Mononuclear cell (primary cell): ENCODE data around the gene ST14. TPM values are rescaled to one million over a fixed set of nuclear protein-coding genes. Genes with fewer than 3 reads are reported as not detected.
"Not testable (repeated sequence)": the region's sequence is repeated elsewhere in the genome, so short reads cannot be mapped to it uniquely, and the experiment has no call there.

Experiments
- H3K27me3 ChIP-seq: 2 replicates; pipeline ENCODE4 v1.6.0; 2011; ENCODE audit warnings: low read length, control low read depth; ENCODE audit not compliant: insufficient read depth
- H3K4me1 ChIP-seq: 2 replicates; pipeline ENCODE4 v1.5.1; 2011; ENCODE audit warnings: mild to moderate bottlenecking, low read length, control low read depth; ENCODE audit not compliant: insufficient read depth
- H3K4me3 ChIP-seq: 2 replicates; pipeline ENCODE4 v1.5.1; 2011; ENCODE audit warnings: mild to moderate bottlenecking, low read length, moderate library complexity
- H3K9me3 ChIP-seq: 2 replicates; pipeline ENCODE4 v1.5.1; 2011; ENCODE audit warnings: low read depth, mild to moderate bottlenecking, control low read depth, low read length
- total RNA-seq: library from RNA; depleted of rRNA; stranded (reverse); fragments of >200 nt; gene quantifications from one replicate; pipeline ENCODE4 v1.2.3, GENCODE V29; 2012

ST14 gene
- total RNA-seq, 1 donor = 11.4 TPM

DNA sequence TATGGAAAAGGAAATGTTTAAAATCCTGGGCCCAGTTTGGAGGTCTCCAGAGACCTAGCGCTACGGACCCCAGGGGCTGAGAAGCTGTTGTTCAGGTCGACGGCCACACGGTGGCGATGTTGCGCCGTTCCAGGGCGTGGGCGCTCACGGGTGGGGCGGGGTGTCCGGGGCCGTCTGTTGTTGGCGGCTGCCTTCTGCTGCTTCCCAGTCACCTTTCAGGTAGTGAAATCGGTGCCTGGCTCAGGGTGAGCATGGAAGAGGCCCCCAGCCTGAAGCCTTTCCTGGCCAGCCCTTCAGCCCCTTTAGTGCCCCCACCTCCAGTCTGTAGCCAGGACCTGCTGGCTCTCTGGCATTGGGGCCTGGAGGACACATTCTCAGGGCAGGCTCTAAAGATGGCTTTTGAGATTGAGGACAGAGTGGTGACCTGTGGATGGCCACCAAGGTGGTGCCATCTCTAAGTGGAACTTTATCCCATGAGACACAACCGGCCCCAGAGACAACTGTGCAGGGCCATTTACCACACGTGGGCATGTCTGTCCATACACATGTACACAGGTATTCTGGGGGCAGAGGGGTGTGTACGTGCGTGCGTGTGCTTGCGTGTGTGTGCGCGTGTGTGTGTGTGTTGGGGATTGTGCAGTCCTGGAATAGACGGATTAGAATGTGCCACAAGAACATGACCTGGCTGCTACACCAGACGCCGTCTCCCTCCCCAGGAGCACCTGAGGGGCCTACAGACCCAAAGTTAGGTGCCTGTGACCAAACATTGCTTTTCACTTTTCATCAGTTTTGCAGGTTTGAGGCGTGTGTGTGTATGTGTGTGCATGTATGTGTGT is 53.8 kb downstream of the ST14 start:
- Histone ChIP-seq H3K27me3 (no peaks in the 10 kb centered on the region), H3K4me3 (no peak overlapping the region)

DNA sequence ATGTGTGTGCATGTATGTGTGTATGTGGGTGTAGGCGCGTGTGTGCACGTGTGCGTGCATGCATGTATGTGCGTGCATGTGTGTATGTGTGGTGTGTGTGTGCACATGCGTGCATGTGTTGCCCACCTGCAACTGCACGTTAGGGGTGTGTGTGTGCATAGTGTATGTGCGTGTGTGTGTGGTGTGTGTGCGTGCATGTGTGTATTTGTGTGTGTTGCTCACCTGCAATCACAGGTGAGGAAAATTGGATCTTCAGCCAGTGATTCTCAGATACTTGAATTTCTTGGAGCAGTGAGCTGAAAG is 54.3 kb downstream of the ST14 start:
- Histone ChIP-seq H3K27me3 (no peaks in the 10 kb centered on the region), H3K4me1 (peaks cover 3% of the 10 kb centered on the region), H3K4me3 (no peak overlapping the region), H3K9me3 (no peaks in the 10 kb centered on the region)

More for the DNA sequence above, 53.8 kb downstream of the ST14 start:
- peaks cover 3% of the 10 kb centered on the region for H3K4me1 ChIP-seq
- H3K9me3 ChIP-seq = no peaks in the 10 kb centered on the region

DNA sequence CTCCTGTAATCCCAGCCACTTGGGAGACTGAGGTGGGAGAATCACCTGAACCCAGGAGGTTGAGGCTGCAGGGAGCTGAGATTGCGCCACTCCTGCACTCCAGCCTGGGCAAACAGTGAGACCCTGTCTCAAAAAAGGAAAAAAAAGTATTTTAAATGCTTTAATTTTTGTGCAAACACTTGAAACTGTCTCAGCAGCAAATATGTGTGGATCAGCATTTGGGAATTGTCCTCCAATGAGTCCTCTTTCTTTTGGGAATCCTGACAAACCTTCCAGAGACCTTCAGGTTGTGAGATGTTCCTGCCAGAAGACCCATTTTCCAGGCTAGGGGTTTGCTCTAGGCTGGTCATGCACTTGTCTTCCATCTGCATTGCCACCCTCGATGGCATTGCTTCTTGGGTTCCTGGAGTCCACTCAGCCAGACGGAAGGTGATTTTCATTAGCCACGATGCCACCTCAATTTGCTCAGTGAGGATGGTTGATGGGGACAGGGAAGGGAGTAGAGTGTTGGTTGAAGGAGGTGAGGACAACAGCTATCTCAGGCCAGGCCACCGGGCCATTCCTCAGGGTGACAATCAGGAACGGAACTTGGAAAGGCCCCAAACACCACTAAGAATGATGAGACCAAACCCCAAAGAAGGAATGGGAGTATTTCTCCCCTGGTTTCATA is 55.4 kb downstream of the ST14 start:
- no peaks in the 10 kb centered on the region for H3K9me3 ChIP-seq
- H3K4me3 ChIP-seq = no peak overlapping the region
- no peaks in the 10 kb centered on the region for H3K27me3 ChIP-seq
- peaks cover 3% of the 10 kb centered on the region for H3K4me1 ChIP-seq

DNA sequence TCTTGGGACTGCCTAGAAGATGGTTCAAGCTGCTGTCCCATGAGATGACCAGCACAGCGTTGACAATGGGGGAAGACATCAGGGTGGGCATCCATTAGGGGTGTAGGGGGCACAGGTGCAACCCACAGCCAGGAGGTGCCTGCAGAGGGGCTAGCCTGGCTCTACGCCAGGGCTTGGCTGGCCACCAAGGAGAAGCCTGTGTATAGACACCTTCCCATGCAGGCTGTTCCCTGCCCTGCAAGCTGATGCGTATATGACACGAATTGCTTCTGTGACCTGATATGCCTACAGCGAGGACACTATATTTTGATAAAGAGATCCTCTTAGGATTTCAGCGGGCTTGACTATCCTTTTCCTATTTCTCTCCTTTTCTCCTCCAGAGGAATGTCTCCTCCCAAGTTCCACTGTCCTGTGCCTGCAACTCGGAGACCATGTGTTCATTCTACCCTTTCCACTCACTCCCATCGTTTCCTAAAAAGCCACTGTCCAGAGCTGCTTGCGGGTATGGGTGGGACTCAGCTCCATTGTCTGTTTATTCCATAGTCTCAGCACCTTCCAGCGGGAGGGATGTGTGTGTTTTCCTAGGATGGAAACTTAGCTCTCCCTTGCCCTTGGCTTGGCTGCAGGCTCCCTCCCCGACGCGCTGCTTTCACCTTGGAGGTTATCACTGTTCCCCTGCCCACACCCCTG is 56.1 kb downstream of the ST14 start:
- H3K4me1 ChIP-seq = peaks cover 3% of the 10 kb centered on the region
- no peak overlapping the region for H3K4me3 ChIP-seq
- H3K27me3 ChIP-seq = no peaks in the 10 kb centered on the region
- no peaks in the 10 kb centered on the region for H3K9me3 ChIP-seq

DNA sequence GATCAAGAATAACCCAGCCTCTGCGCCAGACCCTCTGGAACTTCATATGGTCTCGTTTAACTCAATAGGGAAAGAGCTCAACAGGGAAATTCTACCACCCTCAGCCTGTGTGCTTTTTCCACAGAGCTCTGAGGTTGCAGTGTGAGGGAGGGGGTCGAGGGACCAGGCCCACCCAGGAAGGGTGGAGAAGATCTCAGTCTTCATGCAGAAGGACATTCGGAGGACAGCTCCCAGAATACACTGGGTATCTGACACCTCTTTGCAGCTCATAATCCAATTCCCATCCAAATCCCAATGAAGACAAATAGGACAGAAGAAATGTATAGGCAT is 56.6 kb downstream of the ST14 start:
- no peaks in the 10 kb centered on the region for H3K9me3 ChIP-seq
- H3K27me3 ChIP-seq = no peaks in the 10 kb centered on the region
- H3K4me3 ChIP-seq = no peak overlapping the region
- peaks cover 3% of the 10 kb centered on the region for H3K4me1 ChIP-seq

DNA sequence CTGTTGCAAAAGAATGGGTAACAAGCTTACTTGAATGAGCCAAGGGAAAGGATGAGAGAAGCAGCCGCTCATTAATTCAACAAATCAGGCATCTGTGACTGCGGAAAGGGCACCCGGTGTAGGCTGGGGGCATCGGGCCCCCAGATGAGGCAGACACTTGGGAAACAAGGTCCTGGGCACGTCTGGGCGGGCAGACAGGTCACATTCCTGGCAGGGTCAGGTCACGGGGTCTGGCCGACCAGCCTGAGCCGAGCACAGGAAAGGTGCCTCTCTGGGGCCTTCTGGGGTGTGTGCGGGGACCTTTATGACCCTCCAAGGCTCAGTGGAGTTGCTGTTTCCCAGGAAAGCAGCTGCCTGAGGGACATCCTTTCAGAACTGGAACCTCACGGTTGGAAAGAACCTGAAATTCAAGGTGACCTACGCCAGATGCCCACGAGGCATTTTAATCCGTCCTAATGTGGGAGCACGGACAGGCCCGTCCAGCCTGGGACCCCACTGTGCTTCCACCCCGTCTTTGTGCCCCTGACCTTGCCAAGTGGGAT is 57.1 kb downstream of the ST14 start:
- no peaks in the 10 kb centered on the region for H3K9me3 ChIP-seq
- no peak overlapping the region for H3K4me3 ChIP-seq
- H3K27me3 ChIP-seq = no peaks in the 10 kb centered on the region

DNA sequence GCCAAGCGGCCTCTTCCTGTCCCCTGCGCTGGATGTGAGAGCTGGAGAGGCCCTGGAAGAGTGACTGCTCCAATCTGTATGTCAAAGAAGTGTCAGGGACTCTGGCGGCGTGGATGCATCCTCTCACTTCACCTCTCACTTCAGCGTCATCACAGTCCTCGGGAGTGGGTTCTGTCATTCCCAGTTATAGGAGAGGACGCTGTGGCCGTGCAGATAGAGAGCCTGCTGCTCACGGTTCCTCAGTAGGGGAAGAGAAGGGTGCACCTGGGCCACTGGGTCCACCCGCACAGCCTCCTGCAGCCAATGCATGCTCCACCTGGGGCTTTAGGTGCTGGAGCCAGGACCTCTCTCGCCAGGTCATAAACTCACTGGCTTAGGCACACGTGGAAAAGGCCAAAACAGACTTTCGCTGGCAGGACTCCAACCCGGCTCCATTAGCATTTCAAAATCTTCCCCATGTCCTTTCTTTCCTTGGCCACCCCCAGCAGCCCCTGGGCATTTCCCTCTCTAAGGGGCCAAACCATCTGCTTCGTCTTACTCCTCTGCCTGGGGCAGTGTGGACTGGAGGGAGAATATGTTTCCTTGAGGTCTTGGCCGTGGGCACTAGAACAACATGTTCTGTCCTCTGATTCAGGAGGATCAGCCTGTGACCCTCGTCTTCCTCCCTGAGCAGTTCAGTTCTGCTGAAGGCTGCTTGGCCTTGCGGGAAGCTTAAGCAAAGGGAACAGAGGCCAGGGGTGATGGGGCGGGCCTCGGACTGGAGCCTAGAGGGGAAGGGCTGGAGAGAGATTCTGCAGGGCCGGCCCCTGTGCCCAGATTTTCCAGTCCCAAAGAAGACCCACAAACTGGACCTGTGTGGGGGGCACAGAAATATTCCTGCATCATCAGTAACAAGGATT is 57.8 kb downstream of the ST14 start:
- H3K4me1 ChIP-seq = peaks cover 3% of the 10 kb centered on the region
- no peaks in the 10 kb centered on the region for H3K9me3 ChIP-seq
- no peaks in the 10 kb centered on the region for H3K27me3 ChIP-seq
- H3K4me3 ChIP-seq = no peak overlapping the region

More for the DNA sequence above, 57.1 kb downstream of the ST14 start:
- peaks cover 3% of the 10 kb centered on the region for H3K4me1 ChIP-seq

DNA sequence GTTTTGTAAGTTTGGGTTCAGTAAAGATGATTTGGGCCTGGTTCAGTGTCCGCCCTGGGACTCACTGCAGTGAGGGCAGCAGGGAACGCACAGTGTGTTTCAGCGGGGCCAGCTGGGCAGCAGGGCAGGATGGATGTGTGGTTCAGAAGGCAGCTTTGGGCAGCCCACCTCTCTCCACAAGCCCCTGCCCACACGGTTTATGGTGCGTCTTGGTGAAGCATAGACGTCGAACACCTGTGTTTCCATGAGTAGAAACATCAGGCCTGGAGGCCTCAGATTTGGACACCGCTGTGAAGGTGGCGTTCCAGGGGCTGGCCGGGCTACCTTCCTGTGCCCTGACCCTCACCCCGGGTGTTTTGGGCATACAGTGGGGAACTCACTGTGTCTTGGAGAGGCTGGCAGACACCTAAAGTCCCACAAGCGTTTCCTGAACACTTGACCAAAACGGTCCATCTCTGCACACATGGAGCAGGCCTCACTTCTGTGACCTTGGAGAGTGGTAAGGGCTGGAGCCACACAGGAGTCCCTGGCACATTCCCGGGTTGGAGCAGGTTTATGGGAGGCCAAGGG is 59.0 kb downstream of the ST14 start:
- Histone ChIP-seq H3K27me3 (no peaks in the 10 kb centered on the region), H3K4me1 (no peaks in the 10 kb centered on the region), H3K4me3 (no peak overlapping the region), H3K9me3 (no peaks in the 10 kb centered on the region)

DNA sequence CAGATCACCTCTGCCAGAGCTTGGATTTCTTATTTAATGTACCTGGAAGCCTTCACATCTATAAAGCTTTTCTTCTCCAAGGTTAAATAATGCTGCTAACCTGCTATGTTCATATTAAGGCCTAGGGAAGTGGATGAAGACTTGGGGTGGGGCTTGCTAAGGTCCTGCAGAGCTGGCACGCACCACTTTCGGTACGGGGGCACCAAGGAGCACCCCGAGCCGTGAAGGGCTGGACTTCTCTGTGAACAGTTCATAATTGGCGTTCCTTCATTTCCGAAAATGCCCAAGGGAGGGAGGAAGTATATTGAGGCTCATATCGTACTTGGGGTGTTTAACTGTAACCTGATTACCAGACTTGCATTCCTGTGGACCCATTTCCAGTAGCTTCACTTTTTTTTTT is 59.6 kb downstream of the ST14 start:
- Histone ChIP-seq H3K4me1 (no peaks in the 10 kb centered on the region), H3K27me3 (no peaks in the 10 kb centered on the region), H3K9me3 (no peaks in the 10 kb centered on the region), H3K4me3 (no peak overlapping the region)

DNA sequence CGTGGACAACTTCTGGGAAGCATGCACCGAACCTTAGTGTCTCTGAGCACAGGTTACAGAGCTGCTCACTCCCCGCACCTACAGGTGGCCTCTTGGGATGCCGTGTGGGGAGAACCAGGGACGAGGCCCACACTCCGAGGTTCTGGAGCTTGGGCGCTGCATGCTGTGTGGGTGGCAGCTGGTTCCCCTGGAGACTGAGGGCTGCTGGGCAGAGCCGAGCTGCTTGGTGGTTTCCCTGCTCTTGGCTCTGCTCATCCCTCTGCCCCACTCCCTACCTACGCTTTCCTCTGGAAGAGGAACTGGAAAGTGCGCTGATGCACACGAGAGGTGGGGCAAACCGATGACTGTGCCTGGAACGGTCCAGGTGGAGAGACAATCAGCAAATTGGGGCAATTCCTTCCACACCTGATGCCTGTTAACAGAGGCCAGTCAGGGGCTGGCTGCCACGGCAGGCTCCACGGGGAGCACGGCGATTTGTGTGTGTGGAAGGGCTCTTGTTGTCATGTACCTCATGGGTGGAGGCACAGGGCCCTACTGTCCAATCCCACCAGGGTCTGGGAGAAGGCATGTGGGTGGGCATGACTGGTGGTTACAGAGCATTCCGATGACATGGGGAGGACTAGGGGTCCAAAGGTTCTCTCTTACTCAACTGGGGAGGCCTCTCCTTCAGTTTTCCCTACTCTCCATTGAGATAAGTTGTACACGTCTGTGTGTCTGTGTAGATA is 60.9 kb downstream of the ST14 start:
- Histone ChIP-seq H3K27me3 (no peaks in the 10 kb centered on the region), H3K9me3 (no peaks in the 10 kb centered on the region), H3K4me3 (no peak overlapping the region), H3K4me1 (no peaks in the 10 kb centered on the region)

DNA sequence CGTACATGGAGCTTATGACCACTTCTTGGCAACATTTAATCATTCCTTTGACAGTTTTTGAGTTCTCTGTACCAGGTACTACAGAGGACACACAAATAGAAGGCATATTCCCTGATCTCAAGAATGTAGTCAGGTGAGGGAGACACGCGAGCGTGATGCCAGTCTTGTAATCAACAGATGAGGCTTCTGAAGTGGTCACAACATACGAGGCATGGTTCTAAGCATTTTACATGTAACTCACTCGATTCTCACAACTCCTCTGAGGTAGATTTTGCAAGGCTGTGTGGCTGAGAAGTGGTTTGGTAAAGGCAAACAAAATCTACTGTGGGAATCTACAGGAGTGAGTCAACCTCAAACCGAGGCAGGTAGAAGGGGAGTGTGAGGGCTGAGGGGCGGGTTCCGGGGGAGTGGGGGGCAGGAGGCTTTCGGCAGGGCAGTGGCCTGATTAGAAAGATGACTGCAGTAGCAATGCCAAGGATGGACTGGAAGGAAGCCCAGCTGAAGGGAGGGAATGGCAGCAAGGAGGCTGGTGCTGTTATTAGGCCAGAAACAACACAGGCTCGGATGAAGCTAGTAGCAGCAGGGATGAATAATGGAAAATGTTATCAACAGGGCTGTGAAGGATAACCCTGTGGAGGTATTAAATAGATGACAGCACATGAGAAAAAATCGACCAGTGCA is 63.8 kb downstream of the ST14 start:
- no peaks in the 10 kb centered on the region for H3K9me3 ChIP-seq
- no peaks in the 10 kb centered on the region for H3K27me3 ChIP-seq
- H3K4me3 ChIP-seq = no peak overlapping the region
- H3K4me1 ChIP-seq = no peaks in the 10 kb centered on the region

DNA sequence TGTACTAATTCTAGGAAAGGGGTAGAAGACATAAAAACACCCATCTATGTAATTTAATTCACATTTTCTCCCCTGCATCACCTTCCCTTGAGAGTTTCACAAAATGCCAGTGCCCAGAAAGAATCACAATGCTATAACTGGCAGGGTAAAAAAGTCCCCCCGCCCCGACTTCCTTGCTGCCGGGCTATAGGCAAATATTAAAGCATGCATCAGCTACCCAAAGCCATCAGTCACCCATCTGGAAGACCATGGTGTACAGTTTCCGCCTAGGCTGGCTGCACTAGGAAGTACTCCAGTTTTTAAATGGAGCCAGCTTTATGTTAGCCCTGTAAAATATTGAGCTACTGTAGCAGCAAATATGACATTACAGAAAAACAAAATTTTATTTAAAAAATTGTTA is 67.8 kb downstream of the ST14 start:
- Histone ChIP-seq H3K27me3 (no peaks in the 10 kb centered on the region), H3K9me3 (no peaks in the 10 kb centered on the region), H3K4me3 (no peak overlapping the region), H3K4me1 (no peaks in the 10 kb centered on the region)

DNA sequence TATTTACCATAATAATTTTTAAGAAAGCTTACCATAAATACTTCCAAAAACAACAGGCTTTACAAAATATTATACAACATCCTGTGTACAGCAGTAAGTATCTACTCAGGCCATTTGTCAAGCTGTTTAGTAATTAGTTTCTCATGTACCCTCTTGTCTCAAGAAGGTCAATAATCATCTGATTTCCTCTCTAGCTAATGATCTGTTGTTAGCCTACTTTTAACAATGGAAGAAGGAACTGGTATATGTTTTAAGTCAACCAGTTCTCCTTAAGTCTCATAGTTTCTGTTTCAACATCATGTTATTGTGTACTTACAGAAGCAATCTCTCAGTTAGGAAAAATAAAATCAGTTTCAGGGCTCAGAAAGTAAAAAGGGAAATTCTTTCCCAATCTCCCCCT is 73.9 kb downstream of the ST14 start:
- H3K4me3 ChIP-seq, H3K9me3 ChIP-seq, H3K27me3 ChIP-seq, H3K4me1 ChIP-seq: not testable (repeated sequence)
